Peyer's patch (tissue), 4 donors: ENCODE data around the gene GSTO2. TPM values are rescaled to one million over a fixed set of nuclear protein-coding genes. Genes with fewer than 3 reads are reported as not detected.

Source experiments
- DNase-seq, 3 donors: peaks; one replicate each; pipeline ENCODE4 v3.0.0-alpha.2; 2017 to 2019
- H3K27ac ChIP-seq, 4 donors: fragments of 200-600 bp; sonication (generic); one replicate each; pipeline ENCODE4 v1.5.1; 2016 to 2019
- H3K27me3 ChIP-seq, 2 donors: fragments of 200-600 bp; sonication (generic); one replicate each; pipeline ENCODE4 v1.5.1; 2019
- H3K36me3 ChIP-seq, 3 donors: fragments of 200-600 bp; sonication (generic); one replicate each; pipeline ENCODE4 v1.5.1; 2016 to 2019
- H3K4me1 ChIP-seq, 4 donors: fragments of 200-600 bp; sonication (generic); one replicate each; pipeline ENCODE4 v1.5.1; 2016 to 2019
- H3K4me3 ChIP-seq, 4 donors: fragments of 200-600 bp; sonication (generic); 1 replicate in 3 of 4; 2 replicates in 1 of 4; pipeline ENCODE4 v1.5.1; 2016 to 2019; ENCODE audit warnings: mild to moderate bottlenecking in 1 of 4
- H3K9me3 ChIP-seq, 4 donors: fragments of 200-600 bp; sonication (generic); one replicate each; pipeline ENCODE4 v1.5.1; 2016 to 2019; ENCODE audit warnings: mild to moderate bottlenecking in 1 of 4
- CTCF ChIP-seq, 6 experiments: fragments of 450-650 bp in 4 of 6; fragments of 200-600 bp in 2 of 6; sonication (generic) in 1 of 6; IDR thresholded peaks; one replicate each; pipeline ENCODE4 v1.5.1; 2017 to 2019; ENCODE audit warnings: antibody characterized with exemption in 6 of 6, mild to moderate bottlenecking in 3 of 6, moderate library complexity in 1 of 6
- POLR2A ChIP-seq, 2 donors: fragments of 450-650 bp; IDR thresholded peaks; one replicate each; pipeline ENCODE4 v1.5.1; 2017; ENCODE audit warnings: antibody characterized with exemption in 2 of 2, mild to moderate bottlenecking in 2 of 2, moderate library complexity in 2 of 2
- total RNA-seq, 4 donors: library from RNA; depleted of rRNA; stranded (reverse); fragments of >200 nt; gene quantifications; one replicate each; pipeline ENCODE4 v1.1.0, GENCODE V29; 2016

The GSTO2 gene
- total RNA-seq, 4 donors from 2014 or later: 9.1 to 15.5 (median 13.7) TPM

DNA sequence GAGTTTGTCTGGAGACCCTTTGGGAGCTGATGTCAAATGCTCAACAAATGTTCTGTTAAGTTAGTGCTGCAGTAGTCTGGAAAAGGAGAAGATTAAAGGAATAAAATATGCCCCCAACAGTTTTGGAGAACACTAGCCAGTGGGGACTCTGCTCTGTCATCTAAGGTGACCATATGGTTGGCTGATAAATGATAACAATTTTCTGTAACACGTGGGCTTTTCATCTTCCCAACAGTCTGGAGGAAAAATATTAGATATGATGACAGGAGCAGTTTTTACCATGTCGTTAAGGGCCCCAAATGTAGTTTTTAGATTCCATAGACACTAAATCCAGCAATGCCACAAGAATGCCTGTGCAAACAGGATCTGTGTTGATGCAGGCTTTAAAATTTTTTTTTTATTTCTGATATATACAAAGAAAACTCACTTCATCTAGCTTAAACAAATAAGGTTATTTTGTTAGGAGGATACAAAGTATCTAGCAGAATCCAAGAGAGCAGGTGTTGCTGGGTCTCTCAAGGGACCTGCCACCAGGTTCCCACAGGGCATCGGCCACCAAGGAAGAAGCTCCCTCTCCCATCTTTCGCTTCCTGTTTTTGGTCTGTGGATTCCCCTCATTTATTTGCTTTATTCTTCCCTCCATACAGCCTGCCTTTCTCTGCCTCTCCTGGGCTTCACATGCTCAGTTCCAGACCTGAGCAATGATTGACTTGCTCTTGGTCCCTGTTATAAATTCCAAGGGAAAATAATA, 78.5 kb downstream of the GSTO2 start:
- no peak overlapping the region for H3K27ac ChIP-seq
- H3K36me3 ChIP-seq: no peaks in the 10 kb centered on the region
- TF ChIP-seq CTCF (IDR thresholded peaks at IDR 0.05) (no peak), POLR2A (IDR thresholded peaks at IDR 0.05) (no peak)
- no peak overlapping the region for H3K4me3 ChIP-seq
- H3K9me3 ChIP-seq: no peaks in the 10 kb centered on the region
- no peaks in the 10 kb centered on the region for H3K27me3 ChIP-seq
- peaks cover 0 to 10% (median 0%) of the 10 kb centered on the region in 4 donors for H3K4me1 ChIP-seq
- no peak for DNase-seq

DNA sequence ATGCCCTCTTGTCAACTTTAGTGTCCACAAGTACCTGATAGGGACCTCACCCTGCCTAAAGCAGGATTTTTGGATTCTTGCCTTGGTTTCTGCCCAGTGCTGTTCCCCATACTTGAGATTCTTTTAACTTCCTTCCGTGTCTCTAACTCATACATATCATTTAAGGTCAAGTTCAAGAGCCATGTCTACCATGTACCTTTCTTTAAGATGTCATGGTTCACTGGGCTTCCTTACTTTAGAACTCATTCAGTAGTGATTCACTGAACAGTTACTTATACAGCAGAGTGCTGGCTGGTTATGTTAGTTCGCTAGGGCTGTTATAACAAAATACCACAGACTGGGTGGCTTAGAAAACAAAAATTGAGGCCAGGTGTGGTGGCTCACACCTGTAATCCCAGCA, 79.6 kb downstream of the GSTO2 start:
- TF ChIP-seq POLR2A (IDR thresholded peaks at IDR 0.05): no peak
- TF ChIP-seq CTCF (IDR thresholded peaks at IDR 0.05): no peak
- Histone ChIP-seq H3K36me3 (no peaks in the 10 kb centered on the region), H3K27ac (no peak overlapping the region), H3K27me3 (no peaks in the 10 kb centered on the region), H3K4me3 (no peak overlapping the region), H3K4me1 (peaks cover 0 to 16% (median 0%) of the 10 kb centered on the region in 4 donors), H3K9me3 (no peaks in the 10 kb centered on the region)
- no peak for DNase-seq

DNA sequence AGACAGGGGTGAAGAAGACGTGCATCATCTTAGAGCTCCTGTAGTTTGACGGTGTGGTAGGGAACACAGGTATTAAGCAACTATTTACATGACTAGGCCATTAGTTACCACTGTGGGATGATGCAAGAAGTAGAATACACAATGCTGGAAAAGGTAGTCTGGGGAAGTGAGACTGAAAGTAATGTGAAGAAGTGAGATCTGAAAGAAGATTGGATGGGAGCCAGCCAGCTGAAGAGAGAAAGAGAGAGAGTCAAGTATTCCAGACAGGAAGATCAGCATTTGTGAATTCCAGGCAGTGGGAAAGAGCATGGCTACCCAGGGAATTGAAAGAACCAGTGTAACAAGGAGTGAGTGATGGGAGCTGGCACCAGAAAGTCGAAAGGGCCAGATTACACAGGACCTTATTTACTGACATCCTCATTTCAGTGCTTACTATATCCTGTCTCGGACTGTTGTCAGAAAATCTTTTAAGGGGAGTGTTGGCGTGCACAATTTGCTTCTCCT, 80.7 kb downstream of the GSTO2 start:
- H3K36me3 ChIP-seq: no peaks in the 10 kb centered on the region
- TF ChIP-seq CTCF (IDR thresholded peaks at IDR 0.05) (no peak), POLR2A (IDR thresholded peaks at IDR 0.05) (no peak)
- peaks cover 0 to 21% (median 0%) of the 10 kb centered on the region in 4 donors for H3K4me1 ChIP-seq
- peak overlapping the region; percentile 13 to 53 (median 28) for H3K27ac ChIP-seq
- DNase-seq: peak in 1 of 3 donors; percentile 56
- H3K27me3 ChIP-seq: no peaks in the 10 kb centered on the region
- no peaks in the 10 kb centered on the region for H3K9me3 ChIP-seq
- no peak overlapping the region for H3K4me3 ChIP-seq

DNA sequence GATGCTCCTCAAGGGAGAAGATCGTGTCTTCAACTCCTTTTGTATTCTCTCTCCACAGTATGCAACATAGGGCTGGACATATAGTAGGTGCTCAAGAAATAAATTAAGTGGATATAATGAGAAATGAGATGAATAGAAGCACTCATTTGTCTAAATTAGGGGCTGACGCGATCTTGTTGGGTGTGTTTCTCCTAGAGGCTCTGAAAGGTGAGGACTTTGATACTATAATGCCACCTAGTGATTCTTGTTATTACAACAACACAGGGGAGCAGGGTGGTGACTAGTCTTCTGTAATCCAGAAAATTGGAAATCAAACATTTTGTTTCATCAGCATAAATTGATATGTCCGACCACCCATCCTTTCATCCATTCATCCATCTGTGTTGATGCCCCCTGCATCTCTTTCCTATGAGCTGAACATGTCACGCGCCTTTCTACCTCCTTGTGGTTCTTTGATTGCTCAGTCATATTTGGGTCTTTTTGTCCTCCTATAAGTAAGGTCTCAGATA, 81.2 kb downstream of the GSTO2 start:
- Histone ChIP-seq H3K27ac (peak overlapping the region; percentile 13 to 53 (median 28)), H3K36me3 (no peaks in the 10 kb centered on the region), H3K9me3 (no peaks in the 10 kb centered on the region), H3K27me3 (no peaks in the 10 kb centered on the region), H3K4me1 (peaks cover 0 to 21% (median 0%) of the 10 kb centered on the region in 4 donors), H3K4me3 (no peak overlapping the region)
- DNase-seq: peak in 1 of 3 donors; percentile 52
- peak in 5 of 6 experiments; percentile 36 to 89 (median 85) for TF ChIP-seq CTCF (IDR thresholded peaks at IDR 0.05)
- TF ChIP-seq POLR2A (IDR thresholded peaks at IDR 0.05): no peak

DNA sequence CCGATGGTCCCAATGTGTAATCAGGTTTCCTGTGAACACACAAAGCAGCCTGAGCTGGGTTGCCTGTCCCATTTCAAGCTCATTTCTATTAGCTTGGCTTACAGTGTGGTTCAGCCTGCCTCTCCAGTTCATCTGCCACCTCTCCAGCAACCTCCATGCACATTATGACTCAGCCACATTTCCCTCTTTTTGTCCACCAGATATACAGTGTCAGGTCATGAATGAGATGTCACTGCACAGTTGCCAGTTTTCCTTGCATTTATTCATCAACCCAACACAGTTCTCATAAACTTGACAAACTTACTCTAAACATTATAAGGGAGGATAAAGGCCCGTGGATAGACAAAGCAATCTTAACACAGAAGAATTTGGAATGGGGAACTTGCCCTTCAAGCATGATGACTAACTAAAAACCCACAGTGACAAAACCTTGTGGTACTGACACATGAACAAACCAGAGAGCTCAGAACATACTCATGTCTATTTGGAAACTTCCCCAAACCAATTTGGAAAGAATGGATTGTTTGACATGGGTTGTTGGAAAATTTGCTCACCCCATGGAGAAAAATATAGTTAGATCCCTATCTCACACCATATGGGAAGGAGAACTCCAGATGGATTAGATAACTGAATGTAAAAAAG, 82.2 kb downstream of the GSTO2 start:
- TF ChIP-seq CTCF (IDR thresholded peaks at IDR 0.05) (no peak), POLR2A (IDR thresholded peaks at IDR 0.05) (no peak)
- DNase-seq: no peak
- Histone ChIP-seq H3K36me3 (no peaks in the 10 kb centered on the region), H3K27ac (peak overlapping the region in 2 of 4 donors; percentile 14 to 21), H3K4me3 (no peak overlapping the region), H3K9me3 (no peaks in the 10 kb centered on the region), H3K27me3 (no peaks in the 10 kb centered on the region), H3K4me1 (peaks cover 0 to 21% (median 0%) of the 10 kb centered on the region in 4 donors)
